ENCODE results near the gene ABI3BP.

GRCh38 chr3:101009386-101009785 lies 16.2 kb upstream of the ABI3BP start:
- TF ChIP-seq USF1 (IDR thresholded peaks at IDR 0.05) (no peak), EP300 (IDR thresholded peaks at IDR 0.05; ENCODE audit: borderline replicate concordance) (no peak), MAX (IDR thresholded peaks at IDR 0.05) (no peak), REST (IDR thresholded peaks at IDR 0.05; ENCODE audit: low read depth) (no peak), RAD21 (IDR thresholded peaks at IDR 0.05; ENCODE audit: low read depth) (no peak), YY1 (IDR thresholded peaks at IDR 0.05; ENCODE audit: low read depth) (no peak), CEBPB (IDR thresholded peaks at IDR 0.05) (no peak), NFIC (IDR thresholded peaks at IDR 0.05) (no peak), ZBTB7A (IDR thresholded peaks at IDR 0.05; ENCODE audit: low read depth) (no peak), TAF1 (IDR thresholded peaks at IDR 0.05; ENCODE audit: low read depth) (no peak), FOXM1 (IDR thresholded peaks at IDR 0.05; ENCODE audit: borderline replicate concordance, low read depth) (no peak), EGR1 (IDR thresholded peaks at IDR 0.05) (no peak), TCF12 (IDR thresholded peaks at IDR 0.05; ENCODE audit: low read depth) (no peak), CREB1 (IDR thresholded peaks at IDR 0.05; ENCODE audit: low read depth) (no peak)

Measured in Ishikawa (cell line).